ENCODE measurements around the gene VPS35L.
A peak's percentile ranks its signal among the peaks of the same experiment; 100 is the strongest.

Gene VPS35L

GRCh38 chr16:19696961-19697360, 141.5 kb downstream of the VPS35L start:
- Histone ChIP-seq H3K27me3 (ENCODE audit: control insufficient read depth, insufficient read depth, low read length) (no peaks in the 10 kb centered on the region), H3K27ac (ENCODE audit: low read depth, low read length) (peak overlapping the region; percentile 50), H3K36me3 (ENCODE audit: control insufficient read depth, insufficient read depth, low read length) (peaks cover 9% of the 10 kb centered on the region), H3K4me3 (ENCODE audit: low read length) (no peak overlapping the region), H3K9ac (ENCODE audit: low read length) (no peak overlapping the region), H3K4me1 (ENCODE audit: control insufficient read depth, insufficient read depth, low read length) (peaks cover 7% of the 10 kb centered on the region)

- H3K4me3 ChIP-seq (ENCODE audit: low read length): no peak overlapping the region
- no peak overlapping the region for H3K27ac ChIP-seq (ENCODE audit: low read depth, low read length)
- H3K4me1 ChIP-seq (ENCODE audit: control insufficient read depth, insufficient read depth, low read length): peaks cover 7% of the 10 kb centered on the region
- H3K9ac ChIP-seq (ENCODE audit: low read length): no peak overlapping the region
- H3K36me3 ChIP-seq (ENCODE audit: control insufficient read depth, insufficient read depth, low read length): peaks cover 7% of the 10 kb centered on the region
- H3K27me3 ChIP-seq (ENCODE audit: control insufficient read depth, insufficient read depth, low read length): no peaks in the 10 kb centered on the region
Observed at GRCh38 chr16:19697756-19698318, 142.3 kb downstream of the VPS35L start.

DNA sequence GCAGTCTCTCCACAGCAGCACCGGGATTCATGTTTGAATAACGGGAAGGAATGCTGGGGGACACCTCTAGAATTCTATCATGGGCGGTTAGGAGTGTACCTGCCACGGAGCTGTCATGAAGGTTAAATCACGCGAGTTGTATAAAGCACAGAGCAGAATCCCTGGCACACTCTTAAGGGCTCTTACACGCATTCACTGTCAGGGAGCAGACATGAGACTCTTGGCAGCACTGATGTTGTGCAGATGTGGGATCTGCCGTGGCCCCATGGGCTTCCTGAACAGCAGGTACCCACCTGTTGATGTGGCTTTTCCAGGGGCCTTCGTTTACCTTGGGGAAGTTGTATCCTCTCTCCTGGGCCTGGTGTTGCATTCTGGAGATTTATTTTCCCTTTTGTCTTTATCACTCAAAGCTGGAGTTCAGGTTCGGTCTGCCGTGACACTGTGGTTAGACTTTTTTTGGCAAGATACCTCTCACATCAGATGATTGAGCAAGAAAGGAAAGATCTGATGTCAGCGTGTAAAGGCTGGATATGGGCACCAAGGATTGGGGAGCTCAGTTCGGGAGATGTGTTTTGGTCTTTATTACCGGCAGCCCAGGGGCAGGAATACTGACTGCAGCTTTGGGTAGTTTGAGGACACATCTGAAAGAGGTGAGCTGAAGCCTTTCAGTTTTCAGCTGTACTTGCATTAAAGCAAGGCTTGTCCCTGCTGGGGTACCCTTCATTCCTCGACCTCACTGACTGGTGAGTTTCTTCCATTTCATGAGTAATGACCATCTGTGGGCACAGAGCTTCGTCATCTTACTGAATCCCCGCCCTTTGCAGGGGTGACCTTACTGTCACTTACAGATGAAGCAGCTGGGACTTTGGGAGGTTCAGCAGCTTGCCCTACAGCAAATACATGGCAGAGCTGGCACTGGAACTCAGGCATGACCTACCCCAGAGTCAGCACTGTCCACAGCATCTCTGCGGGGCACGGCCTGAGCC, 143.3 kb downstream of the VPS35L start:
- H3K36me3 ChIP-seq (ENCODE audit: control insufficient read depth, insufficient read depth, low read length): peaks cover 10% of the 10 kb centered on the region
- no peak overlapping the region for H3K9ac ChIP-seq (ENCODE audit: low read length)
- H3K27me3 ChIP-seq (ENCODE audit: control insufficient read depth, insufficient read depth, low read length): no peaks in the 10 kb centered on the region
- H3K27ac ChIP-seq (ENCODE audit: low read depth, low read length): no peak overlapping the region
- H3K4me1 ChIP-seq (ENCODE audit: control insufficient read depth, insufficient read depth, low read length): peaks cover 7% of the 10 kb centered on the region
- no peak overlapping the region for H3K4me3 ChIP-seq (ENCODE audit: low read length)

DNA sequence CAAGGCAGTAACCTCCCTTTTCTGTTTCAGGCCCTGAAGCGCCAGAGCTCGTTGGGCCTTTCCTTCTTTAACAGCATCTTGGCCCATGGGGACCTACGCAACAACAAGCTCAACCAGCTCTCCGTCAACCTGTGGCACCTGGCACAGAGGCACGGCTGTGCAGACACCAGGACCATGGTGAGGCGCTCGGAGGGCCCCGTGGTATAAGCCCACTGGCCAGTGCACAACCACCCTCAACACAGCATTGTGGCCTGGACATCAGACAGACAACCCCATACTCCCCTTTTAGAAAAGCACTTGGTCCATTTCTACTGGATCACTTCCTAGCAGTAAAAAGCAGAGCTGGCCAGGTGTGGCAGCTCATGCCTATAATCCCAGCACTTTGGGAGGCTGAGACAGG, 144.0 kb downstream of the VPS35L start:
- no peak overlapping the region for H3K9ac ChIP-seq (ENCODE audit: low read length)
- peaks cover 7% of the 10 kb centered on the region for H3K4me1 ChIP-seq (ENCODE audit: control insufficient read depth, insufficient read depth, low read length)
- no peaks in the 10 kb centered on the region for H3K27me3 ChIP-seq (ENCODE audit: control insufficient read depth, insufficient read depth, low read length)
- H3K4me3 ChIP-seq (ENCODE audit: low read length): no peak overlapping the region
- H3K36me3 ChIP-seq (ENCODE audit: control insufficient read depth, insufficient read depth, low read length): peaks cover 11% of the 10 kb centered on the region
- no peak overlapping the region for H3K27ac ChIP-seq (ENCODE audit: low read depth, low read length)

- H3K27ac ChIP-seq (ENCODE audit: low read depth, low read length): no peak overlapping the region
- H3K4me3 ChIP-seq (ENCODE audit: low read length): no peak overlapping the region
- H3K36me3 ChIP-seq (ENCODE audit: control insufficient read depth, insufficient read depth, low read length): peaks cover 20% of the 10 kb centered on the region
Observed at GRCh38 chr16:19700319-19700781, 144.8 kb downstream of the VPS35L start.

DNA sequence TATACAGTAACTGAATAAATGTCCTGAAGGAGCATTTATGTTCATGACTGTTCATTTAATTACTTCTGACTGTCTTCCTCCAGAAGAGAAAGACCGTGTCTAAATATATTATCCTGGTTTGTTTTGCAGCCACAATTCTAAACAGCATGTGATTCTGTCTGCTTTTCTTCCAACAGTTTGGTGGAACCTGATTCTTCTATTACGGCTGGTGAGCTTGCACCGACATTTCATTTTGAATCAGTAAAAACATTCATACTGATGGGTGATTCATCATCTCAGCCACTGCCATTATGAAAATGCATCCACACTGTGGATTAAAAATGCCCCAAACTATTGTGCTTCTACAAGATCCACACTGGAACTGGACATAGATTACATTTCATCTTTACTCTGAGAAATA, 145.6 kb downstream of the VPS35L start:
- H3K4me1 ChIP-seq (ENCODE audit: control insufficient read depth, insufficient read depth, low read length): peaks cover 5% of the 10 kb centered on the region
- no peaks in the 10 kb centered on the region for H3K27me3 ChIP-seq (ENCODE audit: control insufficient read depth, insufficient read depth, low read length)
- peaks cover 20% of the 10 kb centered on the region for H3K36me3 ChIP-seq (ENCODE audit: control insufficient read depth, insufficient read depth, low read length)
- H3K4me3 ChIP-seq (ENCODE audit: low read length): no peak overlapping the region
- no peak overlapping the region for H3K27ac ChIP-seq (ENCODE audit: low read depth, low read length)
- no peak overlapping the region for H3K9ac ChIP-seq (ENCODE audit: low read length)

More at GRCh38 chr16:19700319-19700781, 144.8 kb downstream of the VPS35L start:
- peaks cover 7% of the 10 kb centered on the region for H3K4me1 ChIP-seq (ENCODE audit: control insufficient read depth, insufficient read depth, low read length)
- H3K27me3 ChIP-seq (ENCODE audit: control insufficient read depth, insufficient read depth, low read length): no peaks in the 10 kb centered on the region
- no peak overlapping the region for H3K9ac ChIP-seq (ENCODE audit: low read length)

DNA sequence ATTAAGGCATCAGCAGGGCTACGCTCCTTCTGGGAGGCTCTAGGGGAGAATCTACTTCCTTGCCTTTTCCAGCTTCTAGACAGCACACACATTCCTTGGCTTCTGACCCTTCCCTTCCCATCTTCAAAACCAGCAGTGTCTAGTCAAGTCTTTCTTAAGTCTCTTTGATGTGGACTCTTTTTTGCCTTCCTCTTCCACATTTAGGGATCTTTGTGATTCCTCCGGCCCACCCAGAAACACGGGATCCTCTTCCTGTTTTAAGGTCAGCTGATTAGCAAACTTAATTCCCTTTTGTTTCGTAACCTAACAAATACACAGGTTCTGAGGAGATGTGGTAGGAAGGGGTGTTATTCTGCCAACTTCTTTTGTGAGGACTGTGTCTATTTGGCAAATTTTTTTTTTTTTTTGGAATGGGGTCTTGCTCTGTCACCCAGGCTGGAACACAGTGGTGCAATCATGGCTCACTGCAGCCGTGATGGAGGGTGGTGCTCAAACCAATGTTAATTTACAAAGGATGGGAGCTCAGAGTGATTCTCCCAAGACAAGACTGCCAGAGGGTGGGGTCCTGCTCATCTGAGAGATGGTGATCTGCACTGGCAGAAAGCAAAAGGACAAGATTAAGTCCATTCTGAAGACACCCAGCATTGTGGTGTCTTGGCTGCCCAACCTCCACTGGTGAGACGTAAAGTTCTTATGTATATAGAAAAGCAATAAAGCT, 147.8 kb downstream of the VPS35L start:
- no peak overlapping the region for H3K9ac ChIP-seq (ENCODE audit: low read length)
- no peaks in the 10 kb centered on the region for H3K27me3 ChIP-seq (ENCODE audit: control insufficient read depth, insufficient read depth, low read length)
- no peaks in the 10 kb centered on the region for H3K4me1 ChIP-seq (ENCODE audit: control insufficient read depth, insufficient read depth, low read length)
- peaks cover 20% of the 10 kb centered on the region for H3K36me3 ChIP-seq (ENCODE audit: control insufficient read depth, insufficient read depth, low read length)
- H3K27ac ChIP-seq (ENCODE audit: low read depth, low read length): no peak overlapping the region
- no peak overlapping the region for H3K4me3 ChIP-seq (ENCODE audit: low read length)

GRCh38 chr16:19704321-19705145, 149.0 kb downstream of the VPS35L start:
- Histone ChIP-seq H3K4me3 (ENCODE audit: low read length) (no peak overlapping the region), H3K36me3 (ENCODE audit: control insufficient read depth, insufficient read depth, low read length) (peaks cover 19% of the 10 kb centered on the region), H3K27me3 (ENCODE audit: control insufficient read depth, insufficient read depth, low read length) (no peaks in the 10 kb centered on the region), H3K27ac (ENCODE audit: low read depth, low read length) (no peak overlapping the region), H3K4me1 (ENCODE audit: control insufficient read depth, insufficient read depth, low read length) (no peaks in the 10 kb centered on the region), H3K9ac (ENCODE audit: low read length) (no peak overlapping the region)

GRCh38 chr16:19705146-19705501, 149.6 kb downstream of the VPS35L start:
- no peak overlapping the region for H3K9ac ChIP-seq (ENCODE audit: low read length)
- no peak overlapping the region for H3K4me3 ChIP-seq (ENCODE audit: low read length)
- H3K4me1 ChIP-seq (ENCODE audit: control insufficient read depth, insufficient read depth, low read length): no peaks in the 10 kb centered on the region
- H3K27me3 ChIP-seq (ENCODE audit: control insufficient read depth, insufficient read depth, low read length): no peaks in the 10 kb centered on the region
- peaks cover 22% of the 10 kb centered on the region for H3K36me3 ChIP-seq (ENCODE audit: control insufficient read depth, insufficient read depth, low read length)
- no peak overlapping the region for H3K27ac ChIP-seq (ENCODE audit: low read depth, low read length)

DNA sequence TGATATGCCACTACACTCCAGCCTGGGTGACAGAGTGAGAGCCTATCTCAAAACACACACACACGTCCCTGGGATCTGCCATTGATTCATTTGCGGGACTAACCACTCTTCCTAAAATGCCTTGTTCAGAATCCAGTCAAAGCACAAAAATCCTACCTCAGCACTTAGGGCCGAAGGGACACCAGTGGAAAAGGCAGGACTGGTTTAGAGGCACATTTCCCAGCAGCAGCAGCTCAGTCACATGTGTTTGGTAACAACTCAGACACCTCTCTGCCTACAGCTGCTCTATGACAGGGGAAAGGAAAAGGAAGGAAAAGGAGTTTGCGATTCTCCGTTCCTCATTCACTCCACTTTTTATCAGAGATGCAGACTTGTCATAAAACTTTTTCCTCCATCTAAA, 150.3 kb downstream of the VPS35L start:
- H3K36me3 ChIP-seq (ENCODE audit: control insufficient read depth, insufficient read depth, low read length): peaks cover 22% of the 10 kb centered on the region
- H3K4me1 ChIP-seq (ENCODE audit: control insufficient read depth, insufficient read depth, low read length): no peaks in the 10 kb centered on the region
- no peak overlapping the region for H3K4me3 ChIP-seq (ENCODE audit: low read length)
- no peaks in the 10 kb centered on the region for H3K27me3 ChIP-seq (ENCODE audit: control insufficient read depth, insufficient read depth, low read length)
- H3K27ac ChIP-seq (ENCODE audit: low read depth, low read length): no peak overlapping the region
- no peak overlapping the region for H3K9ac ChIP-seq (ENCODE audit: low read length)

GRCh38 chr16:19706846-19707245, 151.3 kb downstream of the VPS35L start:
- no peak overlapping the region for H3K27ac ChIP-seq (ENCODE audit: low read depth, low read length)
- no peaks in the 10 kb centered on the region for H3K27me3 ChIP-seq (ENCODE audit: control insufficient read depth, insufficient read depth, low read length)
- no peaks in the 10 kb centered on the region for H3K4me1 ChIP-seq (ENCODE audit: control insufficient read depth, insufficient read depth, low read length)
- no peak overlapping the region for H3K4me3 ChIP-seq (ENCODE audit: low read length)
- no peak overlapping the region for H3K9ac ChIP-seq (ENCODE audit: low read length)
- peaks cover 22% of the 10 kb centered on the region for H3K36me3 ChIP-seq (ENCODE audit: control insufficient read depth, insufficient read depth, low read length)
